KMS-11 (cell line): ENCODE measurements around the gene ESYT2.

Source experiments
- H2AFZ ChIP-seq: fragments of 200-600 bp; sonication (generic); 2 replicates; pipeline ENCODE4 v1.6.1; 2016; ENCODE audit warnings: antibody characterized with exemption, mixed run types, low read depth
- H3K27ac ChIP-seq: fragments of 200-600 bp; sonication (generic); 2 replicates; pipeline ENCODE4 v1.6.1; 2016; ENCODE audit warnings: mild to moderate bottlenecking, mixed run types
- H3K27me3 ChIP-seq: fragments of 200-600 bp; sonication (generic); 2 replicates; pipeline ENCODE4 v1.6.1; 2017; ENCODE audit warnings: mild to moderate bottlenecking, low read depth, mixed run types, moderate library complexity; ENCODE audit not compliant: insufficient read depth
- H3K36me3 ChIP-seq: fragments of 200-600 bp; sonication (generic); 2 replicates; pipeline ENCODE4 v1.6.1; 2017; ENCODE audit warnings: mild to moderate bottlenecking, mixed run types; ENCODE audit not compliant: insufficient read depth
- H3K4me1 ChIP-seq: fragments of 200-600 bp; sonication (generic); 2 replicates; pipeline ENCODE4 v1.6.1; 2016; ENCODE audit warnings: mild to moderate bottlenecking, low read depth, mixed run types; ENCODE audit not compliant: poor library complexity, severe bottlenecking
- H3K4me2 ChIP-seq: fragments of 200-600 bp; sonication (generic); 2 replicates; pipeline ENCODE4 v1.7.0; 2016; ENCODE audit warnings: mild to moderate bottlenecking, mixed run types
- H3K4me3 ChIP-seq: fragments of 200-600 bp; sonication (generic); IDR thresholded peaks from 2 replicates; pipeline ENCODE4 v1.6.1; 2017; ENCODE audit warnings: low read depth, low read length, mixed read lengths; ENCODE audit not compliant: insufficient read depth
- H3K79me2 ChIP-seq: fragments of 200-600 bp; sonication (generic); 2 replicates; pipeline ENCODE4 v1.6.1; 2016; ENCODE audit warnings: low read depth, mixed run types; ENCODE audit not compliant: insufficient read depth
- H3K9ac ChIP-seq: fragments of 200-600 bp; sonication (generic); 2 replicates; pipeline ENCODE4 v1.6.1; 2016; ENCODE audit warnings: mild to moderate bottlenecking, mixed run types
- H4K20me1 ChIP-seq: fragments of 200-600 bp; sonication (generic); 2 replicates; pipeline ENCODE4 v1.6.1; 2016; ENCODE audit warnings: mild to moderate bottlenecking, mixed run types; ENCODE audit not compliant: insufficient read depth
- TF ChIP-seq, protein P1 (sequence below): fragments of 200-600 bp; sonication (generic); conservative IDR thresholded peaks from 2 replicates; pipeline ENCODE4 v1.6.1; 2017; ENCODE audit warnings: low read depth, mild to moderate bottlenecking, antibody characterized with exemption, low read length, moderate library complexity, mixed read lengths

ESYT2 gene

GRCh38 chr7:158861936-158862704, 32.8 kb upstream of the ESYT2 start:
- Histone ChIP-seq H3K36me3 (no peaks in the 10 kb centered on the region), H2AFZ (no peak overlapping the region), H3K79me2 (peaks cover 2% of the 10 kb centered on the region; the same call in 1 of the 2 replicates), H3K4me2 (no peak overlapping the region), H4K20me1 (no peaks in the 10 kb centered on the region), H3K27me3 (no peaks in the 10 kb centered on the region), H3K27ac (no peak overlapping the region), H3K9ac (no peak overlapping the region), H3K4me3 (no peak overlapping the region), H3K4me1 (peaks cover 14% of the 10 kb centered on the region)
- TF ChIP-seq, protein P1, sequence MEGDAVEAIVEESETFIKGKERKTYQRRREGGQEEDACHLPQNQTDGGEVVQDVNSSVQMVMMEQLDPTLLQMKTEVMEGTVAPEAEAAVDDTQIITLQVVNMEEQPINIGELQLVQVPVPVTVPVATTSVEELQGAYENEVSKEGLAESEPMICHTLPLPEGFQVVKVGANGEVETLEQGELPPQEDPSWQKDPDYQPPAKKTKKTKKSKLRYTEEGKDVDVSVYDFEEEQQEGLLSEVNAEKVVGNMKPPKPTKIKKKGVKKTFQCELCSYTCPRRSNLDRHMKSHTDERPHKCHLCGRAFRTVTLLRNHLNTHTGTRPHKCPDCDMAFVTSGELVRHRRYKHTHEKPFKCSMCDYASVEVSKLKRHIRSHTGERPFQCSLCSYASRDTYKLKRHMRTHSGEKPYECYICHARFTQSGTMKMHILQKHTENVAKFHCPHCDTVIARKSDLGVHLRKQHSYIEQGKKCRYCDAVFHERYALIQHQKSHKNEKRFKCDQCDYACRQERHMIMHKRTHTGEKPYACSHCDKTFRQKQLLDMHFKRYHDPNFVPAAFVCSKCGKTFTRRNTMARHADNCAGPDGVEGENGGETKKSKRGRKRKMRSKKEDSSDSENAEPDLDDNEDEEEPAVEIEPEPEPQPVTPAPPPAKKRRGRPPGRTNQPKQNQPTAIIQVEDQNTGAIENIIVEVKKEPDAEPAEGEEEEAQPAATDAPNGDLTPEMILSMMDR = no peak

DNA sequence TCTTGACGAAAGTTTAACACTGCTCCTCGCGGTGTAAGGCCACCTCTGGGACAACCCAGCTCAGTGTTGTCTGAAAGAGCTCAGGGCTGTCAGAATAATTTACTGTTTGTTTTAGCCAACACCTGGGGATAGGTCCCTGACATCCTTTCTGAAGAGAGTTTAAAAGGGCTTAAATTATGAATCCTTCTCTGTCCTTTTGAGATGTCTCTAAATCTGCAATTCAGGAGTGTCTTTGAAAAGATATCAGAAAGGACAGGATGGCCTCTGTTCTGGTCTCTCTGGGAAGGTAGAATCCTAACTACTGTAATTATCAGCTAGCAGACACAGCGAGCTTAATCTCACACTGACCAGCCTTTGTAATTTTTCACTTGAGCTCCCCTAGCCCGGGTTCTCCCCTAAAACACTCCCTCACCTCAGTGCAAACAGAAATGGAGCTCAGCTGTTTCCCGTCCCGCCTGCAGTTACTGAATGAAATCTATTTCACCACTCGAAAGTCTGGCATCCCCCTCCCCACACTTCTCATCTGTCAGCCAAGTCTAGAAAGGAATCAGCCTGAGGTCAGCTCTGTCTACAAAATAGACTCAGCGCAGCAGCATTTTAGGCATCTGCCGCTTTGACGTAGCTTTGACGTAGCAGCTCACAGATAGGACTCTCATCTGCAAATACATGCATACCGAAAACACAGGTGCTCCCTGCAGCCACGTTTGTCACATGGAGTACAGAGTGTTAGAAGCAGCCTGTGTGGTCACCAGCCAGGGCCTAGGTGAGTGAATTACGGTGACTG, 31.9 kb upstream of the ESYT2 start:
- Histone ChIP-seq H3K27ac (no peak overlapping the region), H4K20me1 (no peaks in the 10 kb centered on the region), H3K4me3 (no peak overlapping the region), H3K9ac (no peak overlapping the region), H3K36me3 (no peaks in the 10 kb centered on the region), H3K27me3 (no peaks in the 10 kb centered on the region), H3K79me2 (peaks cover 4% of the 10 kb centered on the region; the same call in 1 of the 2 replicates), H3K4me2 (no peak overlapping the region), H2AFZ (no peak overlapping the region), H3K4me1 (peaks cover 14% of the 10 kb centered on the region)
- TF ChIP-seq, protein P1 = no peak

DNA sequence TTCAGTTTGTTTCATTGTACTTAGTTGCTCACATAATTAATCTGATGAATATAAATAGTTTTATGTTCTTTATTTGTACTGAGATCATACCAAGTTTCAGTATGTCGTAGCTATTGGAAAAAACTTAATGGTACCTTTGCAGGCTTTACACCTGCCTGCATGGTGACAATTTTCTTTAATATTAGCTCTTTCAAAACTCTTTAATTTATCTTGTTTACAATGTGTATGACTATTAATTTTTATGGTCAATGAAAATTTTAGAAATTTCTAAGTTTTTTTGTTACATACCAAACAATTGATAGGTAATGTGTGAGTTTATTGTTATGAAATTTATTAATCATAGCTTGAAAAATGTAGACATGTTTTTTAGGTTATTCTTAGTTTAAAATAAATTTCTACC, 31.1 kb upstream of the ESYT2 start:
- no peaks in the 10 kb centered on the region for H4K20me1 ChIP-seq
- no peak overlapping the region for H3K4me3 ChIP-seq
- TF ChIP-seq, protein P1 = no peak
- H3K27me3 ChIP-seq = no peaks in the 10 kb centered on the region
- peaks cover 4% of the 10 kb centered on the region; the same call in 1 of the 2 replicates for H3K79me2 ChIP-seq
- no peak overlapping the region for H3K4me2 ChIP-seq
- H3K27ac ChIP-seq = no peak overlapping the region
- no peaks in the 10 kb centered on the region for H3K36me3 ChIP-seq
- no peak overlapping the region for H3K9ac ChIP-seq
- H3K4me1 ChIP-seq = peaks cover 18% of the 10 kb centered on the region
- no peak overlapping the region for H2AFZ ChIP-seq

DNA sequence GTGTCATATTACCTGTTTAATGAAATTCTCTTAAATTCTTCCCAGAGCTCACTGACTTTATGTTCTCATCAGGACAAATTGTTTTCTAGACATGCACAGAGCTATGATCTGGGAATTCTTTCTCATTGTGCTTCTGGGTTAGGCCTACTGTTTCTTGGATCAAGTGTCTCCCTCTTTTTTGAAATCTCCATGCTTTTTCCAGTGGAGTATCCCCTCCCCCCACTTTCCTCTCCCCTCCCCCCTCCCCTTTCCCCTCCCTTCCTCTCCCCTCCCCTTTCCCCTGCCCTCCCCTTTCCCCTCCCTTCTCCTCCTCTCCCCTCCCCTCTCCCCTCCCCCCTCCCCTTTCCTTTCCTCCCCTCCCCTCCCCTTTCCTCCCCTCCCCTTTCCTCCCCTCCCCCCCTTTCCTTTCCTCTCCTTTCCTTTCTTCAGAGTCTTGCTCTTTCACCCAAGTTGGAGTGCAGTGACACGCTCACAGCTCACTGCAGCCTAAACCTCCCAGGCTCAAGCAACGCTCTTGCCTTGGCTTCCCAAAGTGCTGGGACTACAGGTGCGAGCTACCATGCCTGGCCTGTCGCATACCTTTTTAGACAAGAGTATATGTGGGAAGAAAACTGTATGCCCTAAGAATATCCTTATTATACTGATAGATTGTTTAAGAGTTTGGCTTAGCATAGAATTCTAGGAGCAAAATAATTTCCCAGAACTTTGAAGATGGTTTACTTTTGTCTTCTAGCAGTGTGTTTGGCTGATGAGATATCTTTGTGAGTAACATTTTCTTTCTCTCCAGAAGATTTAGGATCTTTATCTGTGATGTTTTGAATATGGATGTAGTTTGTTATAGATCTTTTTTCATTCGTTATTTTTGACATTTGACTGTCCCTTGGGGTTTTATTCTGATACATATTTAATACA, 29.5 kb upstream of the ESYT2 start:
- Histone ChIP-seq H3K4me1 (peaks cover 20% of the 10 kb centered on the region), H4K20me1 (no peaks in the 10 kb centered on the region), H3K27ac (no peak overlapping the region), H2AFZ (no peak overlapping the region), H3K79me2 (peaks cover 4% of the 10 kb centered on the region; the same call in 1 of the 2 replicates), H3K9ac (no peak overlapping the region), H3K27me3 (no peaks in the 10 kb centered on the region), H3K4me3 (no peak overlapping the region), H3K36me3 (no peaks in the 10 kb centered on the region), H3K4me2 (no peak overlapping the region)
- TF ChIP-seq, protein P1 = no peak
